B cell (primary cell): ENCODE data around the gene CPNE5. TPM values are rescaled to one million over a fixed set of nuclear protein-coding genes. Genes with fewer than 3 reads are reported as not detected.

Experiments used
- ATAC-seq: fragments of 200-7000 bp; cut with Tn5 transposase; one replicate; pipeline ENCODE4 v1.10.0; 2021; ENCODE audit warnings: low read depth, mild to moderate bottlenecking, moderate number of reproducible peaks, moderate library complexity
- CTCF ChIA-PET: fragments of 350-600 bp; sonication (Branson Sonifier 250); formaldehyde crosslinking; loops from one replicate; lab custom pipeline; 2021; ENCODE audit warnings: antibody characterized with exemption, inconsistent platforms; lab: Charles Lee
- POLR2A ChIA-PET: fragments of 350-600 bp; sonication (Branson Sonifier 250); formaldehyde crosslinking; loops from one replicate; lab custom pipeline; 2021; ENCODE audit warnings: antibody characterized with exemption; lab: Charles Lee
- DNase-seq: peaks from one replicate; pipeline ENCODE4 v3.0.0; 2013
- H2AFZ ChIP-seq: 2 replicates; pipeline ENCODE4 v1.6.1; 2012; ENCODE audit warnings: mild to moderate bottlenecking, low read depth, low read length; ENCODE audit not compliant: insufficient read depth, poor library complexity, severe bottlenecking
- H3K27ac ChIP-seq, 2 donors: 1 replicate in 1 of 2; 2 replicates in 1 of 2; pipeline ENCODE4 v1.5.1; 2012 to 2013; ENCODE audit warnings: low read length in 2 of 2, mild to moderate bottlenecking in 2 of 2, moderate library complexity in 1 of 2
- H3K27me3 ChIP-seq, 4 experiments: fragments of 200-600 bp in 1 of 4; sonication (generic) in 1 of 4; replicated peaks in 1 of 4; 1 replicate in 2 of 4; 2 replicates in 2 of 4; pipeline versions ENCODE4 v1.6.1 to v1.7.0; 2013 to 2016; ENCODE audit warnings: low read length in 3 of 4, mild to moderate bottlenecking in 2 of 4, mixed read lengths in 1 of 4, moderate library complexity in 1 of 4; ENCODE audit not compliant: insufficient read depth in 4 of 4, control insufficient read depth in 3 of 4; ENCODE audit errors: control extremely low read depth in 1 of 4
- H3K36me3 ChIP-seq, 2 experiments: replicated peaks in 1 of 2; 1 replicate in 1 of 2; 2 replicates in 1 of 2; pipeline versions ENCODE4 v1.6.1 to v1.7.1; 2013; ENCODE audit warnings: low read length in 1 of 2; ENCODE audit not compliant: insufficient read depth in 2 of 2, control insufficient read depth in 1 of 2; ENCODE audit errors: control extremely low read depth in 1 of 2, extremely low read depth in 1 of 2
- H3K4me1 ChIP-seq, 2 donors: fragments of 200-600 bp in 1 of 2; sonication (generic) in 1 of 2; 1 replicate in 1 of 2; 2 replicates in 1 of 2; pipeline versions ENCODE4 v1.5.1 to v1.6.1; 2013 to 2017; ENCODE audit warnings: low read length in 2 of 2; ENCODE audit not compliant: control insufficient read depth in 2 of 2, insufficient read depth in 2 of 2
- H3K4me2 ChIP-seq: replicated peaks from 2 replicates; pipeline ENCODE3; 2012; ENCODE audit warnings: mild to moderate bottlenecking, low read depth, low read length; ENCODE audit not compliant: poor library complexity, severe bottlenecking
- H3K4me3 ChIP-seq, 5 experiments: fragments of 200-600 bp in 1 of 5; sonication (generic) in 1 of 5; 1 replicate in 3 of 5; 2 replicates in 2 of 5; pipeline versions ENCODE4 v1.5.1 to v1.7.0; 2011 to 2016; ENCODE audit warnings: low read length in 4 of 5, mild to moderate bottlenecking in 4 of 5, low read depth in 2 of 5, control low read depth in 1 of 5, moderate library complexity in 1 of 5; ENCODE audit not compliant: insufficient read depth in 1 of 5; ENCODE audit errors: control extremely low read depth in 1 of 5, extremely low read depth in 1 of 5
- H3K79me2 ChIP-seq: fragments of 200-600 bp; sonication (generic); one replicate; pipeline ENCODE4 v1.6.0; 2016; ENCODE audit warnings: low read length; ENCODE audit not compliant: control insufficient read depth, insufficient read depth
- H3K9ac ChIP-seq: fragments of 200-600 bp; sonication (generic); 2 replicates; pipeline ENCODE4 v1.6.1; 2017; ENCODE audit warnings: mild to moderate bottlenecking, low read length, moderate library complexity
- H3K9me3 ChIP-seq, 3 donors: one replicate each; pipeline versions ENCODE4 v1.6.1 to v1.7.1; 2013; ENCODE audit warnings: low read length in 2 of 3; ENCODE audit not compliant: control insufficient read depth in 2 of 3, insufficient read depth in 1 of 3; ENCODE audit errors: control extremely low read depth in 1 of 3
- H4K20me1 ChIP-seq: 2 replicates; pipeline ENCODE4 v1.6.0; 2012; ENCODE audit warnings: mild to moderate bottlenecking, low read length; ENCODE audit not compliant: insufficient read depth, control insufficient read depth, poor library complexity, severe bottlenecking
- H3K27ac Mint-ChIP-seq: one replicate; pipeline ENCODE4 v1.8.0; 2021; ENCODE audit warnings: mixed read lengths
- H3K27me3 Mint-ChIP-seq: one replicate; pipeline ENCODE4 v1.8.0; 2021; ENCODE audit warnings: mixed read lengths
- H3K4me1 Mint-ChIP-seq: one replicate; pipeline ENCODE4 v1.8.0; 2021; ENCODE audit warnings: mixed read lengths
- H3K4me3 Mint-ChIP-seq: one replicate; pipeline ENCODE4 v1.8.0; 2021; ENCODE audit warnings: mixed read lengths
- H3K9me3 Mint-ChIP-seq: one replicate; pipeline ENCODE4 v1.8.0; 2022; ENCODE audit warnings: mixed read lengths; ENCODE audit not compliant: insufficient read depth
- EZH2 ChIP-seq: IDR thresholded peaks from 2 replicates; pipeline ENCODE4 v1.6.1; 2012; ENCODE audit warnings: borderline replicate concordance, low read depth, mild to moderate bottlenecking, moderate library complexity, low read length; ENCODE audit not compliant: insufficient read depth, poor library complexity, severe bottlenecking
- WGBS: methylation state at CpG from one replicate; pipeline ENCODE4 v1.1.5; 2013; ENCODE audit warnings: missing lambda C conversion rate; ENCODE audit not compliant: insufficient coverage; 5-methylcytosine and 5-hydroxymethylcytosine counted together
- intact Hi-C: fragments of 100-400 bp; cut with micrococcal nuclease; formaldehyde crosslinking; loops from one replicate; pipeline ENCODE4 v1.10.0; 2022
- polyA plus RNA-seq: library from polyadenylated mRNA; depleted of rRNA; stranded (reverse); fragments of >200 nt; gene quantifications from 2 replicates; pipeline ENCODE4 v1.2.3, GENCODE V29; 2012
- total RNA-seq, 2 donors: library from RNA; stranded (reverse); fragments of 120-200 nt in 1 of 2; gene quantifications; 1 replicate in 1 of 2; 2 replicates in 1 of 2; pipeline versions ENCODE4 v1.2.3 to v1.2.4, GENCODE V29; 2013 to 2022
- TF ChIP-seq, protein P1 (sequence below): fragments of 200-600 bp; IDR thresholded peaks from one replicate; pipeline ENCODE4 v1.8.0; 2022; ENCODE audit warnings: antibody characterized with exemption, mild to moderate bottlenecking

CPNE5 gene
- total and polyA plus RNA-seq, 2 donors (not counting 1 experiment from before 2014, with no cell fraction given): 49.8 to 357 TPM

DNA sequence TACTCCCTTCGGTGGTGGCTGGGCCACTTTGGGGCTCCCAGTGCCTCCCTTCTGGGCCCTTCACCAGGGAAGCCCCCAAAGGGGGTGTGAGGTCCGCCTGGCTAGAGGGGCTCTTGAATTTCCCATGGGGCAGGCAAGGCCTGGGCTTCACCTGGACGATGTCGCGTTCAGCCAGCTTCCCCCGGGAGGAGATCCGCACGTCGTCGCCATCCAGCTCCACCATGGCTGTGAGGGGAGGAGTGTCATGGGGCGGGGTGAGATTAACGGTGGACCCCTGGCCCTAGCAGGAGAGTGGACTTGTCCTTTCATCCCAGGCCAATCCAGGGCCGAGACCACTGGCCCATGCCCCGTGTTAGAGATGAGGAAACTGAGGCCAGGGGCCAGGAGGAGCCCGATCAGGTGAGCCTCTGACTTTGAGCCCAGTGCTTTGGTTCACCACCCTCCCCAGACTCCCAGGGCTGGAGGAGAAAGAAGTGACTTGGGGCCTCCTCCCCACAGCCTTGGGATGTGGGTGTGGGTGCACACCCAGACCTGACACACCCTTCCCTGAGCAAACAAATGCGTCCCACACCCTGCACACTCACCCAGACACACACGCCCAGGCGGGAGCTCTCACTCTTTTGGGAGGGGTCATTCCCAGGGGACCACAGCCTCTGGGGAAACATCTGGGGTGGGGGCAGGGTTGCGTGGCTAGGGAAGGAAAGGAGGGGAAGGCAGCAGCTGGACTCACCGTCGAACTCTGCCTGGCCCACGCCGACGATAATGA, 95.5 kb downstream of the CPNE5 start:
- H3K4me2 ChIP-seq: peak overlapping the region; percentile 49
- peaks cover 14% of the 10 kb centered on the region for H3K79me2 ChIP-seq
- Mint-ChIP-seq H3K9me3 (no peaks in the 10 kb centered on the region), H3K4me1 (peaks cover 75% of the 10 kb centered on the region), H3K27ac (peak overlapping the region; percentile 91), H3K4me3 (peak overlapping the region; percentile 75), H3K27me3 (no peaks in the 10 kb centered on the region)
- H3K27ac ChIP-seq: peak overlapping the region; percentile 12 to 64
- no peaks in the 10 kb centered on the region for H3K27me3 ChIP-seq
- TF ChIP-seq, protein P1, sequence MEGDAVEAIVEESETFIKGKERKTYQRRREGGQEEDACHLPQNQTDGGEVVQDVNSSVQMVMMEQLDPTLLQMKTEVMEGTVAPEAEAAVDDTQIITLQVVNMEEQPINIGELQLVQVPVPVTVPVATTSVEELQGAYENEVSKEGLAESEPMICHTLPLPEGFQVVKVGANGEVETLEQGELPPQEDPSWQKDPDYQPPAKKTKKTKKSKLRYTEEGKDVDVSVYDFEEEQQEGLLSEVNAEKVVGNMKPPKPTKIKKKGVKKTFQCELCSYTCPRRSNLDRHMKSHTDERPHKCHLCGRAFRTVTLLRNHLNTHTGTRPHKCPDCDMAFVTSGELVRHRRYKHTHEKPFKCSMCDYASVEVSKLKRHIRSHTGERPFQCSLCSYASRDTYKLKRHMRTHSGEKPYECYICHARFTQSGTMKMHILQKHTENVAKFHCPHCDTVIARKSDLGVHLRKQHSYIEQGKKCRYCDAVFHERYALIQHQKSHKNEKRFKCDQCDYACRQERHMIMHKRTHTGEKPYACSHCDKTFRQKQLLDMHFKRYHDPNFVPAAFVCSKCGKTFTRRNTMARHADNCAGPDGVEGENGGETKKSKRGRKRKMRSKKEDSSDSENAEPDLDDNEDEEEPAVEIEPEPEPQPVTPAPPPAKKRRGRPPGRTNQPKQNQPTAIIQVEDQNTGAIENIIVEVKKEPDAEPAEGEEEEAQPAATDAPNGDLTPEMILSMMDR: no peak
- no peak for TF ChIP-seq EZH2
- peaks cover 0 to 80% of the 10 kb centered on the region in 2 experiments for H3K36me3 ChIP-seq
- ATAC-seq (peak; percentile 57), DNase-seq (peak; percentile 32)
- intact Hi-C loops: no loop called here
- ChIA-PET POLR2A (interaction anchor here (0.7 to 0.9 kb wide), 2 partner anchors 11 to 13 kb away, joined by 3 to 4 read pairs; no protein-coding TSS in a partner anchor), CTCF (no interaction called here)
- peaks cover 61 to 85% of the 10 kb centered on the region in 2 donors for H3K4me1 ChIP-seq
- 82% methylated on average over 19 of the region's 24 CpGs for WGBS
- no peak overlapping the region for H3K4me3 ChIP-seq
- H2AFZ ChIP-seq: no peak overlapping the region
- no peak overlapping the region for H3K9ac ChIP-seq
- no peaks in the 10 kb centered on the region for H4K20me1 ChIP-seq
- H3K9me3 ChIP-seq: peaks cover 0 to 8% (median 0%) of the 10 kb centered on the region in 3 donors

DNA sequence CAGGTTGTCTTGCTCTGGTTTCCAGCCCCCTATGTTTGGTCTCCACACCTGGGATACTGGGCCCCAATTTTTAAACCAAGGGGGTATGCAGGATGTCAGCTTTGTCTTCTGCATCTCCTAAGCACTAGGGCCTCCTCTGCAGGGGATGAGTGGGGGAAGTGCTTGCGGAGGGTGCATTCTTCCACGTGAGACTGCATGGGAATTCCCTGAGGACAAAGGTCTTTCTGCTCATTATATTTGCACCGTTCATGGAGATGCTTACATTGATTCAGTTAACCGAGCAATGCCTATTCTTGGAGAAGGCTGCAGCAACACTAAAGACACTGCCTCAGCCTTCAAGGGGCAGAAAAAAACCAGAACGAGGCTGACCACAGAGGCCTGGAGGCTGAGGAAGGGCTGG, 96.2 kb downstream of the CPNE5 start:
- no peak for TF ChIP-seq EZH2
- TF ChIP-seq, protein P1: no peak
- H3K4me1 Mint-ChIP-seq: peaks cover 76% of the 10 kb centered on the region
- POLR2A ChIA-PET: no interaction called here

More for the DNA sequence above, 96.2 kb downstream of the CPNE5 start:
- intact Hi-C loops: no loop called here
- no peaks in the 10 kb centered on the region for H3K27me3 ChIP-seq
- DNase-seq: no peak
- H3K9me3 ChIP-seq: peaks cover 0 to 4% (median 0%) of the 10 kb centered on the region in 3 donors
- H2AFZ ChIP-seq: no peak overlapping the region
- CTCF ChIA-PET: no interaction called here
- peaks cover 62 to 87% of the 10 kb centered on the region in 2 donors for H3K4me1 ChIP-seq
- Mint-ChIP-seq H3K27ac (peak overlapping the region; percentile 91), H3K9me3 (no peaks in the 10 kb centered on the region), H3K27me3 (no peaks in the 10 kb centered on the region), H3K4me3 (no peak overlapping the region)
- no peaks in the 10 kb centered on the region for H4K20me1 ChIP-seq
- ATAC-seq: no peak
- 95% methylated on average over 4 of the region's 5 CpGs for WGBS
- H3K9ac ChIP-seq: no peak overlapping the region
- peak overlapping the region in 1 of 2 donors; percentile 26 for H3K27ac ChIP-seq
- H3K4me2 ChIP-seq: peak overlapping the region; percentile 49
- H3K36me3 ChIP-seq: peaks cover 0 to 74% of the 10 kb centered on the region in 2 experiments
- H3K79me2 ChIP-seq: peaks cover 7% of the 10 kb centered on the region
- no peak overlapping the region for H3K4me3 ChIP-seq
